Tibial nerve (tissue), 4 donors: ENCODE data around the gene BMPR1A. TPM values are rescaled to one million over a fixed set of nuclear protein-coding genes. Genes with fewer than 3 reads are reported as not detected.
A peak's percentile ranks its signal among the peaks of the same experiment; 100 is the strongest.

Source experiments
- DNase-seq, 2 donors: peaks; one replicate each; pipeline ENCODE4 v3.0.0-alpha.2; 2019; ENCODE audit warnings: low spot score in 2 of 2
- H3K27ac ChIP-seq, 4 donors: fragments of 200-600 bp; sonication (generic) in 3 of 4; one replicate each; pipeline ENCODE4 v1.5.1; 2017 to 2019; ENCODE audit warnings: mild to moderate bottlenecking in 1 of 4
- H3K27me3 ChIP-seq, 2 donors: fragments of 200-600 bp; sonication (generic) in 1 of 2; one replicate each; pipeline versions ENCODE4 v1.5.1 to v1.6.0; 2017 to 2019
- H3K36me3 ChIP-seq, 3 donors: fragments of 200-600 bp; sonication (generic); one replicate each; pipeline ENCODE4 v1.5.1; 2018 to 2019
- H3K4me1 ChIP-seq, 4 donors: fragments of 200-600 bp; sonication (generic) in 3 of 4; one replicate each; pipeline ENCODE4 v1.5.1; 2017 to 2019
- H3K4me3 ChIP-seq, 4 donors: fragments of 200-600 bp; sonication (generic) in 3 of 4; one replicate each; pipeline ENCODE4 v1.5.1; 2017 to 2019; ENCODE audit warnings: mild to moderate bottlenecking in 1 of 4, moderate library complexity in 1 of 4
- H3K9me3 ChIP-seq, 4 donors: fragments of 200-600 bp; sonication (generic) in 3 of 4; one replicate each; pipeline ENCODE4 v1.5.1; 2017 to 2019
- EP300 ChIP-seq, 2 donors: sonication (generic); formaldehyde crosslinking; IDR thresholded peaks; one replicate each; pipeline ENCODE4 v1.6.1; 2017; ENCODE audit warnings: antibody characterized with exemption in 2 of 2, mild to moderate bottlenecking in 1 of 2
- POLR2A ChIP-seq, 2 donors: fragments of 450-650 bp; IDR thresholded peaks; one replicate each; pipeline ENCODE4 v1.6.1; 2017; ENCODE audit warnings: antibody characterized with exemption in 2 of 2, mild to moderate bottlenecking in 2 of 2, moderate library complexity in 2 of 2
- WGBS, 2 donors: methylation state at CpG; one replicate each; pipeline ENCODE4 v1.1.5; 2018; 5-methylcytosine and 5-hydroxymethylcytosine counted together
- total RNA-seq, 4 donors: library from RNA; depleted of rRNA; stranded (reverse); fragments of >200 nt; gene quantifications; one replicate each; pipeline ENCODE4 v1.1.0, GENCODE V29; 2016
- TF ChIP-seq, protein P1 (sequence below), 5 experiments: fragments of 200-600 bp in 3 of 5; fragments of 450-650 bp in 2 of 5; sonication (generic) in 3 of 5; IDR thresholded peaks; one replicate each; pipeline ENCODE4 v1.5.1; 2016 to 2019; ENCODE audit warnings: antibody characterized with exemption in 5 of 5, mild to moderate bottlenecking in 3 of 5, moderate library complexity in 2 of 5

BMPR1A gene
- total RNA-seq, 4 donors from 2014 or later: 35.7 to 51.3 (median 42.8) TPM

DNA sequence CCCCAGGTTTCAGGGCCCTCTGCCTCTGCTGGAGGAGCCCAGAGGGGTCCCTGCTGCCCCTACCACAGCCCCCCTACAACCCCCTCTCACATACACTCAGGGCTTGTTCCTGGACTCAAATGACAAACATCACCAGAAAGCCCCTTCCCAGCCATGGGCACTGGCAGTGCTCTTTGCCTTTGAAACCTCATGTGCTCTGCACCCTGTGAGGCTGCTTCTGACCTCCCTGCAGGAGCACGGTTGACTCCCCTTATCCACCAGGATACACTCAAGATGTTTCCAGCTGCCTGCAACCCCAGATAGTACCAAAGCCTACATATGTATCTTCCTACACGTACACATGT lies 208.4 kb downstream of the BMPR1A start:
- no peak for DNase-seq
- no peak overlapping the region for H3K4me3 ChIP-seq
- no peaks in the 10 kb centered on the region for H3K27me3 ChIP-seq
- peak overlapping the region in 2 of 4 donors; percentile 23 to 59 for H3K27ac ChIP-seq
- H3K9me3 ChIP-seq: no peaks in the 10 kb centered on the region
- WGBS, 2 donors: 67 to 79% methylated on average over 2 of the region's 2 CpGs
- peaks cover 0 to 71% (median 40%) of the 10 kb centered on the region in 4 donors for H3K4me1 ChIP-seq
- TF ChIP-seq EP300 (IDR thresholded peaks at IDR 0.05): no peak
- TF ChIP-seq, protein P1, sequence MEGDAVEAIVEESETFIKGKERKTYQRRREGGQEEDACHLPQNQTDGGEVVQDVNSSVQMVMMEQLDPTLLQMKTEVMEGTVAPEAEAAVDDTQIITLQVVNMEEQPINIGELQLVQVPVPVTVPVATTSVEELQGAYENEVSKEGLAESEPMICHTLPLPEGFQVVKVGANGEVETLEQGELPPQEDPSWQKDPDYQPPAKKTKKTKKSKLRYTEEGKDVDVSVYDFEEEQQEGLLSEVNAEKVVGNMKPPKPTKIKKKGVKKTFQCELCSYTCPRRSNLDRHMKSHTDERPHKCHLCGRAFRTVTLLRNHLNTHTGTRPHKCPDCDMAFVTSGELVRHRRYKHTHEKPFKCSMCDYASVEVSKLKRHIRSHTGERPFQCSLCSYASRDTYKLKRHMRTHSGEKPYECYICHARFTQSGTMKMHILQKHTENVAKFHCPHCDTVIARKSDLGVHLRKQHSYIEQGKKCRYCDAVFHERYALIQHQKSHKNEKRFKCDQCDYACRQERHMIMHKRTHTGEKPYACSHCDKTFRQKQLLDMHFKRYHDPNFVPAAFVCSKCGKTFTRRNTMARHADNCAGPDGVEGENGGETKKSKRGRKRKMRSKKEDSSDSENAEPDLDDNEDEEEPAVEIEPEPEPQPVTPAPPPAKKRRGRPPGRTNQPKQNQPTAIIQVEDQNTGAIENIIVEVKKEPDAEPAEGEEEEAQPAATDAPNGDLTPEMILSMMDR (IDR thresholded peaks at IDR 0.05): no peak
- TF ChIP-seq POLR2A (IDR thresholded peaks at IDR 0.05): no peak
- no peaks in the 10 kb centered on the region for H3K36me3 ChIP-seq

DNA sequence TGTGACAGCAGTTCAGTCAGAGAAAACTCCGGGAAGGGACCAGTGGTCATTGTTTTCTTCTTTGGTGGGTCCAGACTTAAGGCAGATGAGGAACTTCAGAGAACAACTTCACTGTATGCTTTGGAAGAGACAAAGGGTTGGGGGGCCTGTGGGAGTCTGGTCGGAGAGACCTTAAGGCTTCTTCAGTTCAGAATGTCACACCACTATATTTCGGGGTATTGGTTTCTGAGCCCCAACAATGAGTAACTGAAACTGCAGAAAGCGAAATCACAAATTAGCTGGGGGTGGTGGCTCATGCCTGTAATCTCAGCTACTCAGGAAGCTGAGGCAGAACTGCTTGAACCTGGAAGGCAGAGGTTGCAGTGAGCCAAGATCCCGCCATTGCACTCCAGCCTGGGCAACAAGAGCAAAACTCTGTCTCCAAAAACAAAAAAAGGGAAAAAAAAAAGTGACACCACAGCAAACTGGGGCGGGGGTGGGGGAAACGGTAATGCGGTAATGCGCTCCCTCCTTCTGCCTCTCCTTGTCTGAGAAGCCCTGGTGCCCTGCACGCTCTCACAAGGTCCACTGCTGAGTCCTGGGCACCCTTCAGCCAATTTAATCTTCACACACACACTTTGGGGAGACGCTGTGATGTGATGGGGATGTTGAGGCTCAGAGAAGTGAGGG lies 209.7 kb downstream of the BMPR1A start:
- TF ChIP-seq, protein P1 (IDR thresholded peaks at IDR 0.05): no peak
- TF ChIP-seq EP300 (IDR thresholded peaks at IDR 0.05): no peak
- no peak for TF ChIP-seq POLR2A (IDR thresholded peaks at IDR 0.05)
- WGBS, 2 donors: 35 to 42% methylated on average over 11 of the region's 11 CpGs
- H3K27ac ChIP-seq: peak overlapping the region; percentile 48 to 100 (median 76)
- H3K4me1 ChIP-seq: peaks cover 0 to 62% (median 38%) of the 10 kb centered on the region in 4 donors
- peak overlapping the region in 1 of 4 donors; percentile 18 for H3K4me3 ChIP-seq
- DNase-seq: no peak
- no peaks in the 10 kb centered on the region for H3K27me3 ChIP-seq
- H3K9me3 ChIP-seq: no peaks in the 10 kb centered on the region
- no peaks in the 10 kb centered on the region for H3K36me3 ChIP-seq

DNA sequence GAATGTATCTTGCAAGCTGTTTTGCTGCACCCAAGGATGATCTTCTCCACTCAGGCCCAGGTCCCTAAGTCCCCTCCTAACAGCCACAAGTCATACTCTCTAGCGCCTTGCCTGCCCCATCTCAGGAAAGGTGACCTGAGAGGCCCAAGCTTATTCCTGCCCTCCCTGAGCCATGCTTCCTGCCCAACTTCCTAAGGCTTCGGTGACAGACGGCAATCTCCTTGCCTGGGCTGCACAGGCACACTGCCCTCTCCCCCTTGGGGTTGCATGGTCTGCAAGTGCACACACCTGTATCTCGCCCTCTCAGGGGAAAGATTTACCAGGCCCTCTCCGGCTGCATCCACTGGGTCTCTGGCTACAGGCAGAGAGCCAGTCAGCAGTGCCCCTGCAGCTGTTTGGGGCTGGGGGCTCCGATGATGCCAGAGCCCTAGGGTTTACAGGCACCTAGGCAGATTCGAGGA lies 211.1 kb downstream of the BMPR1A start:
- DNase-seq: no peak
- no peaks in the 10 kb centered on the region for H3K27me3 ChIP-seq
- H3K4me1 ChIP-seq: peaks cover 0 to 69% (median 47%) of the 10 kb centered on the region in 4 donors
- TF ChIP-seq EP300 (IDR thresholded peaks at IDR 0.05) (no peak), POLR2A (IDR thresholded peaks at IDR 0.05) (no peak)
- TF ChIP-seq, protein P1 (IDR thresholded peaks at IDR 0.05): no peak
- WGBS, 2 donors: 47 to 62% methylated on average over 5 to 7 of the region's 7 CpGs
- H3K4me3 ChIP-seq: peak overlapping the region; percentile 64 to 85 (median 80)
- H3K36me3 ChIP-seq: no peaks in the 10 kb centered on the region
- peak overlapping the region; percentile 94 to 100 (median 97) for H3K27ac ChIP-seq
- H3K9me3 ChIP-seq: no peaks in the 10 kb centered on the region

DNA sequence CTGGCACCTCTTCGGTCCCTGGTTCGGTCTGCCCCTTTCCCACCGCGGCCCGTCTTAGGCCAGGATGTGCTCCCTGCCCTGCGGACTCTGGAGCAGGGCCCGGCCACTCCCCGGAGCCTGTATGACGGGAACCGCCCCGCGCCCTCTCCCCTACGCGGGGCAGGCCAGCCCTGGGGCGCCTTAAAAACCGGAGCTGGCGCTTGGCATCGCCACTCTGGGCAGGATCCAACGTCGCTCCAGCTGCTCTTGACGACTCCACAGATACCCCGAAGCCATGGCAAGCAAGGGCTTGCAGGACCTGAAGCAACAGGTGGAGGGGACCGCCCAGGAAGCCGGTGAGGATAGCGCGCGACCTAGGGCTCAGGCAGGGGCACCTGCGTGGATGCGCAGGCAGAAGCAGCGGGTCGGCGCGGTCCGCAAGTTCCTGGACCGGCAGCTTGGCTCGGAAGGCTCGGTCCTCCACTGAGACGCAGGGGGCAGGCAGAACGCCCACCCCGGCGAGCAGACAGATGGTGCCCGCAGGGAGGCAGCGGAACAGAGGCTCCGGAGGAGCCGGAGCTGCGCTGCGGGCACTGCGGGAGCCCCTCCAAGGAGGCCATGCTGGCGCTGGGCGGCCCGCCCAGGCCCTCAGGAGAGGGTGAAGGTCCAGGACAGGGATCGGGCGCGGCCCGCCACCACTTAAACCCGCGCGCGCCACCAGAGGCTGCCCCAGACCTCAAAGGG lies 212.0 kb downstream of the BMPR1A start, which contains the start of gene ADIRF:
Gene ADIRF (plus strand): TSS at position 212 of the 723 bp plus-strand sequence. CDS start 63 bp downstream, at position 275.
- peak within 1 kb of the TSS; percentile 64 to 85 (median 80) for H3K4me3 ChIP-seq
- H3K4me1 ChIP-seq: peaks cover 0 to 71% (median 47%) of the 10 kb centered on the region in 4 donors
- H3K27ac ChIP-seq: peak within 1 kb of the TSS; percentile 94 to 100 (median 97)
- H3K9me3 ChIP-seq: no peaks in the 10 kb centered on the region
- peak in 1 of 2 donors; percentile 72 for DNase-seq
- no peaks in the 10 kb centered on the region for H3K27me3 ChIP-seq
- TF ChIP-seq, protein P1 (IDR thresholded peaks at IDR 0.05): no peak
- peak in 1 of 2 donors; percentile 95 for TF ChIP-seq EP300 (IDR thresholded peaks at IDR 0.05)
- peak in 1 of 2 donors; percentile 75 for TF ChIP-seq POLR2A (IDR thresholded peaks at IDR 0.05)
- H3K36me3 ChIP-seq: no peaks in the 10 kb centered on the region
- WGBS, 2 donors: 5 to 10% methylated on average over 29 to 36 of the region's 59 CpGs

DNA sequence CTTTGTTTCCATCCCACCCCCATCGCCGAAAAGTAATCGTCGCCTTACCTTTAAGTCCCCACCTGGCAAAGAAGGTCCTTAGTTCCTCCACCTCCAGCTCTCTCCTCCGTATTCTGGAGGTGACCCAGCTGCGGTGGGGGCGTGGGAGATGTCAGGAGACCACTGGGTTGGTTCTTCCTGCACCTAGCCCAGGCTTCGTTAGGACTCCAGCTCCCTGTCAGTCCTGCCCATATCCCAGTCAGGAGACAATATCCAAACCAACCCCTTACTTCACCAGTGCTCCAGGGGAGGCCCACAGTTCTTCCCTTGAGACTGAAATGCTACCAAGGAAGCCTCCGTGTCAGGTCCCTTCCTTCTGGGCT lies 212.6 kb downstream of the BMPR1A start:
- H3K27me3 ChIP-seq: no peaks in the 10 kb centered on the region
- 25 to 28% methylated on average over 6 to 9 of the region's 9 CpGs for WGBS, 2 donors
- H3K4me3 ChIP-seq: peak overlapping the region; percentile 64 to 85 (median 80)
- TF ChIP-seq, protein P1 (IDR thresholded peaks at IDR 0.05): no peak
- TF ChIP-seq POLR2A (IDR thresholded peaks at IDR 0.05): no peak
- TF ChIP-seq EP300 (IDR thresholded peaks at IDR 0.05): no peak
- peaks cover 0 to 74% (median 47%) of the 10 kb centered on the region in 4 donors for H3K4me1 ChIP-seq
- DNase-seq: no peak
- H3K27ac ChIP-seq: peak overlapping the region; percentile 94 to 100 (median 97)
- H3K36me3 ChIP-seq: no peaks in the 10 kb centered on the region
- H3K9me3 ChIP-seq: no peaks in the 10 kb centered on the region
